Activated CD4-positive, alpha-beta memory T cell treated with anti-CD3 and anti-CD28 coated beads, Interleukin-2, amount 10 ng/mL, durations not matched to agents 7 days and 5 days (primary cell): ENCODE measurements around the gene AZU1. TPM values are rescaled to one million over a fixed set of nuclear protein-coding genes. Genes with fewer than 3 reads are reported as not detected.
"Not testable (repeated sequence)": the region's sequence is repeated elsewhere in the genome, so short reads cannot be mapped to it uniquely, and the experiment has no call there.

Source experiments
- CTCF ChIA-PET: fragments of 350-600 bp; sonication (Branson Sonifier 250); formaldehyde crosslinking; loops from one replicate; lab custom pipeline; 2021; ENCODE audit warnings: antibody characterized with exemption, inconsistent platforms; lab: Charles Lee
- POLR2A ChIA-PET: fragments of 350-600 bp; sonication (Branson Sonifier 250); formaldehyde crosslinking; loops from one replicate; lab custom pipeline; 2021; ENCODE audit warnings: antibody characterized with exemption; lab: Charles Lee
- DNase-seq: peaks from one replicate; pipeline ENCODE4 v3.0.0-alpha.2; 2020
- H3K27ac Mint-ChIP-seq: one replicate; pipeline ENCODE4 v1.8.0; 2021; ENCODE audit warnings: mild to moderate bottlenecking, mixed read lengths
- H3K27me3 Mint-ChIP-seq: one replicate; pipeline ENCODE4 v1.8.0; 2021; ENCODE audit warnings: mixed read lengths
- H3K36me3 Mint-ChIP-seq: one replicate; pipeline ENCODE4 v1.8.0; 2021; ENCODE audit warnings: low read depth, mixed read lengths
- H3K4me1 Mint-ChIP-seq: one replicate; pipeline ENCODE4 v1.8.0; 2021; ENCODE audit warnings: mixed read lengths
- H3K4me3 Mint-ChIP-seq: one replicate; pipeline ENCODE4 v1.8.0; 2021; ENCODE audit warnings: mild to moderate bottlenecking, mixed read lengths
- H3K9me3 Mint-ChIP-seq: one replicate; pipeline ENCODE4 v1.8.0; 2021; ENCODE audit warnings: mixed read lengths
- total RNA-seq, 2 experiments: library from RNA; stranded (reverse); gene quantifications; one replicate each; pipeline ENCODE4 v1.2.3, GENCODE V29; 2021

The AZU1 gene
- total RNA-seq, 2 experiments from 2014 or later: not detected

DNA sequence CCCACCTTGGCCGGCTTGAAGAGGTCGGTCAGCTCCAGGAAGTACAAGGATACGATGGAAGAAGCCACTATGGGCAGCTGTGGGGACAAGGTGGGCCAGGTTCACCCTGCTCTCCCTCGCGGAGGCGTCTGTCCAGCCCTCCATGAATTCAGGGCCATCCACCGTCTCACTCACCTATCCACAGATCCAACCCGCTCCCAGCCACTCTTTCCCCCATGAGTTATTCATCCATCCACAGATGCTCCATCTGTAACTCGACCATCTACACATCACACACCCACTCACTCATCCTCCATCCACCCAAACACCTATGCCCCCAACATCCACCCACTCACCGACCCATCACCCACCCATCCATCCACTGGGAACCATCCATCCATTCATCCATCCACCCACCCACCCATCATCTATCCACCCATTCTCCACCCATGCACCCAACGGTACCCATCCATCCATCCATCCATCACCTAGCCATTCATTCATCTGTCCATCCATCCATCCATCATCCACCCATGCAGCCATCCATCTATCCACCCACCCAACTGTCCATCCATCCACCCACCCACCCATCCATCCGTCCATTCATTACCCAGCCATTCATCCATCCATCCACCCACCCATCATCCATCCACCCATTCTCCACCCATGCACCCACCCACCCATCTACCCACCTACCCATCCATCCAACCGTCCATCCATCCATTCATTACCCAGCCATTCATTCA lies 11.7 kb upstream of the AZU1 start:
- Mint-ChIP-seq H3K9me3 (no peaks in the 10 kb centered on the region), H3K36me3 (peaks cover 33% of the 10 kb centered on the region), H3K27ac (no peak overlapping the region), H3K4me1 (no peaks in the 10 kb centered on the region), H3K27me3 (peaks cover 8% of the 10 kb centered on the region), H3K4me3 (no peak overlapping the region)
- POLR2A ChIA-PET: interaction anchor here (0.9 to 2.6 kb wide), 3 partner anchors 13 to 19 kb away, joined by 3 to 9 read pairs (median 5); no protein-coding TSS in a partner anchor
- DNase-seq: no peak
- CTCF ChIA-PET: no interaction called here

DNA sequence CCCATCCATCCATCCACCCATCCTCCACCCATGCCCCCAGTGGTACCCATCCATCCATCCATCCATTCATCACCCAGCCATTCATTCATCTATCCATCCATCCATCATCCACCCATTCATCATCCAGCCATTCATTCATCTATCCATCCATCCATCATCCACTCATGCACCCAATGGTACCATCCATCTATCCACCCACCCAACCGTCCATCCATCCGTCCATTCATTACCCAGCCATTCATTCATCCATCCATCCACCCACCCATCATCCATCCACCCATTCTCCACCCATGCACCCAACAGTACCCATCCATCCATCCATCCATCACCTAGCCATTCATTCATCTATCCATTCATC lies 11.2 kb upstream of the AZU1 start:
- CTCF ChIA-PET: no interaction called here

DNA sequence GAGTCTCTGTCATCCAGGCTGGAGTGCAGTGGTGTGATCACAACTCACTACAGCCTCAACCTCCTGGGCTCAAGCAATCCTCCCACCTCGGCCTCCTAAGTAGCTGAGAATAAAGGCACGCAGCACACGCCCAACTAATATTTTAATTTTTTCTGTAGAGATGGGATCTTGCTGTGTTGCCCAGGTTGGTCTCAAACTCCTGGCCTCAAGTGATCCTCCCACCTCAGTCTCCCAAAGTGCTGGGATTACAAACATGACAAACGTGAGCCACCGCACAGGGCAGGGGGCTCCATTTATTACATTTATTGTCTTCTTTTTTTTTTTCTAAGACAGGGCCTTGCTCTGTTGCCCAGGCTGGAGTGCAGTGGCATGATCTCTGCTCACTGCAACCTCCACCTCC lies 7.4 kb upstream of the AZU1 start:
- H3K27ac Mint-ChIP-seq, DNase-seq, H3K4me3 Mint-ChIP-seq, CTCF ChIA-PET, H3K9me3 Mint-ChIP-seq, H3K4me1 Mint-ChIP-seq: not testable (repeated sequence)
- H3K27me3 Mint-ChIP-seq: peaks cover 24% of the 10 kb centered on the region
- peaks cover 10% of the 10 kb centered on the region for H3K36me3 Mint-ChIP-seq
- POLR2A ChIA-PET: interaction anchor here (1.3 kb wide), 1 partner anchor 17 kb away, joined by 4 read pairs; no protein-coding TSS in a partner anchor

More for the DNA sequence above, 11.2 kb upstream of the AZU1 start:
- Mint-ChIP-seq H3K9me3 (no peaks in the 10 kb centered on the region), H3K27me3 (peaks cover 10% of the 10 kb centered on the region), H3K36me3 (peaks cover 30% of the 10 kb centered on the region), H3K27ac (no peak overlapping the region), H3K4me3 (no peak overlapping the region), H3K4me1 (no peaks in the 10 kb centered on the region)
- POLR2A ChIA-PET: no interaction called here
- no peak for DNase-seq

DNA sequence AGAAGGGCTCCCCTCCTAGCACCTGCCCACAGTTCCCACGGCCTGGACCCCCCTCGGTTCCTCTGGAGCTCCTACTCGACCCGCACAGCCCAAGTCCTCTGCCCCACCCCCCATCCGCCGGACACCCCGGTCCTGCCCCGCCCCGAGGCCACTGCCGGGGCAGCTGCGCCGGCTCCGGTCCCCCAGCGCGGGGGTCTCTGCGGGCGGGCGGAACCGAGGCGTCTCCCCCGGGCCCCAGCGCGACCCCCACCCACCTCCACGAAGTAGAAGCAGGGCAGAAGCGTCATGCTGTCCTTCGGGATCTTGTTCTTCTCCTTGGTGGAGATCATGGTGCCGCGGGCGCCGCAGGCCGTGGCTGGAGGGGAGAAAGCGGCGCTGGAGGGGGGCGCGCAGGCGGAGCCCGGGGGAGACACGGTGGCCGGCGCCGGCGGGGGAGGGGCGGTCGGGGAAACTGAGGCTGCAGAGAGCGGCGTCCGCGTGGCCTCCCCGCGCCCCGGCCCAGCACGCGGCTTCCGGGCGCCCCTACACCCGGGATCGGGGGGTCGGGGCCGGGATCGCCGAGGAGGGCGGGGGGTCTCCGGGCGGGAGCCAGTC lies 6.3 kb upstream of the AZU1 start:
- no peaks in the 10 kb centered on the region for H3K9me3 Mint-ChIP-seq
- CTCF ChIA-PET: no interaction called here
- no peak overlapping the region for H3K4me3 Mint-ChIP-seq
- H3K27ac Mint-ChIP-seq: no peak overlapping the region
- no peaks in the 10 kb centered on the region for H3K4me1 Mint-ChIP-seq
- DNase-seq: no peak
- peaks cover 4% of the 10 kb centered on the region for H3K36me3 Mint-ChIP-seq
- POLR2A ChIA-PET: no interaction called here
- peaks cover 24% of the 10 kb centered on the region for H3K27me3 Mint-ChIP-seq

DNA sequence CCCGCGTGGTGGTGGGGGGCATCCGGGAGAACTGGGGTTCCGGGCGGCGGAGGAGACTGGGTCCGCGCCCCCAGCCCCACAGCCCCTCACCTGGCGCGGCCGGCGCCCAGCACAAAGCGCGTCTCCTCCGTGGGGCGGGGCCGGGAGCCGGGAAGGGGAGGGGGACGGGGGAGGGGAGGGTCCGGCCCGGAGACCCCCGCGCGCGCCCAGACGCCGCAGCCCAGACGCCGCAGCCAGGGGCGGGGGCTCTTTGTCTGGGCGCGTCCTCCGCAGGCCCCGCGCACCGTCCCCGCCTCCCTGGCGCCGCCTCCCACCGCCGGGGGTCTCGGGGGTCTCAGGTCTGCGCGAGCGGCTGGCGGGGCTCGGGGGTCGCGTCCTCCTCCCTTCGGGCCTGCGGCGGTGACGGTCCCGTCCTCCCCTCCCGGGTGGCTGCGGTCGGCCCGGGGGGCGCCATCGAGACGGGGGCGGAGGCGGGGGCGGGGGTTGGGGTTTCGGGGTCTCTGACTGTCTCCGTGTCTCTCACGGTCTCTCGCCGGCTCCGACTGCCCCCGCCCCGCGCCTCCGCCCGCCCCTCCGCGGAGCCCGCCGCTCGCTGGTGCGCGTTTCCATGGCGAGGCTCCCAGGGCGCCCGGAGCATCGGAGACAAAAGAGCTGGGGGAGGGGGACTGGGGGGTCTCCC lies 5.7 kb upstream of the AZU1 start, which contains the start of gene PLPPR3:
PLPPR3 (minus strand) TSS at position 131 of the 679 bp plus-strand sequence. CDS start 396 bp downstream, outside the sequence.
- POLR2A ChIA-PET: no interaction called here
- no peak for DNase-seq
- Mint-ChIP-seq H3K4me1 (no peaks in the 10 kb centered on the region), H3K4me3 (no peak within 1 kb of the TSS), H3K9me3 (no peaks in the 10 kb centered on the region), H3K27me3 (peaks cover 24% of the 10 kb centered on the region), H3K27ac (no peak within 1 kb of the TSS), H3K36me3 (no peaks in the 10 kb centered on the region)
- CTCF ChIA-PET: no interaction called here

DNA sequence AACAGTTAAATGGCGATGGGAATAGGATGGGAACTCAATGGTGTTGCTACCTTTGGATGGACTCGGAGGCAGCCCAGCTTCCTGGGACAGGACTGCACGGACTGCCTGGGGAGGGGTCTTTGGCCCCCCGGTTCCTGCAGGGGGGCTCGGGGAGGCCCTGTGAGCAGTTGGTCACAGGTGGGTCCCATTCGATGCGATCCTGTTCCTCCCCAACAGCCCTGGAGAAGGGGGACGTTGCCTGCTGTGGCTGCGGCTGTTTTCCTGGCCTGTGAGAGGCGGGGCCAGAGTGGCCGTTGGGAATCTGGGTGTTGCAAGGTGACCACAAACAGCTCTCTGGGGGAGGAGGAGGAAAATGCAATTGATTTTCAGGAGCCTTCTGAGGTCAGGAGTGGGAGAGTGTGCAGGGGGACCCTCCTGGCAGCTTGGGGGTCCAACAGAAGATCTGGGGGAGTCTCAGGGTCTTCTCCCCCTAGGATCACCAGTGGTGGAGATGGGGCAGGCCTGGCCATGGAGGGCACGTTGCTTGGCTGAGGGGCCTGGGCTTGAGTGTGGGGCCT lies 4.0 kb upstream of the AZU1 start:
- Mint-ChIP-seq H3K9me3 (no peaks in the 10 kb centered on the region), H3K4me3 (no peak overlapping the region), H3K27me3 (peaks cover 24% of the 10 kb centered on the region), H3K27ac (no peak overlapping the region), H3K36me3 (no peaks in the 10 kb centered on the region), H3K4me1 (no peaks in the 10 kb centered on the region)
- DNase-seq: no peak
- ChIA-PET CTCF (no interaction called here), POLR2A (no interaction called here)

DNA sequence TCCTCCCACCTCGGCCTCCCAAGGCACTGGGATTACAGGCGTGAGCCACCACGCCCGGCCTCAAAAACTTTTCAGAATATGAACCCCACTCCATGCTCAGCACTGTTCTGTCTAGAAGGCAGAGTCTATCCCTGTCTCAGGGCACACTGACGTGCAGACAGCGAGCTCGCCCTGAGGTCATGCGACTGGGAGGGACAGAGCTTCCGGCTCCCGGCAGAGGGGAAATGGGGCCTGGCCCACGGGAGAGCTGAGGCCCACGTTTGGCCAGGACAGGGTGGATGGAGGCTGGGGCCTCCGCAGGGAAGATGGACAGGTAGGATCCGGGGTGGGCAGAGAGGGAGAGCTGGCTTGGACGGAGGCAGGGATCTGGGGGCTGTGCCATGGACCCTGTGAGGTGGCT lies 2.8 kb upstream of the AZU1 start:
- no peaks in the 10 kb centered on the region for H3K9me3 Mint-ChIP-seq
- H3K4me1 Mint-ChIP-seq: no peaks in the 10 kb centered on the region
- H3K27ac Mint-ChIP-seq: no peak overlapping the region
- POLR2A ChIA-PET: no interaction called here
- DNase-seq: no peak
- no peak overlapping the region for H3K4me3 Mint-ChIP-seq
- CTCF ChIA-PET: no interaction called here
- no peaks in the 10 kb centered on the region for H3K36me3 Mint-ChIP-seq
- peaks cover 20% of the 10 kb centered on the region for H3K27me3 Mint-ChIP-seq

DNA sequence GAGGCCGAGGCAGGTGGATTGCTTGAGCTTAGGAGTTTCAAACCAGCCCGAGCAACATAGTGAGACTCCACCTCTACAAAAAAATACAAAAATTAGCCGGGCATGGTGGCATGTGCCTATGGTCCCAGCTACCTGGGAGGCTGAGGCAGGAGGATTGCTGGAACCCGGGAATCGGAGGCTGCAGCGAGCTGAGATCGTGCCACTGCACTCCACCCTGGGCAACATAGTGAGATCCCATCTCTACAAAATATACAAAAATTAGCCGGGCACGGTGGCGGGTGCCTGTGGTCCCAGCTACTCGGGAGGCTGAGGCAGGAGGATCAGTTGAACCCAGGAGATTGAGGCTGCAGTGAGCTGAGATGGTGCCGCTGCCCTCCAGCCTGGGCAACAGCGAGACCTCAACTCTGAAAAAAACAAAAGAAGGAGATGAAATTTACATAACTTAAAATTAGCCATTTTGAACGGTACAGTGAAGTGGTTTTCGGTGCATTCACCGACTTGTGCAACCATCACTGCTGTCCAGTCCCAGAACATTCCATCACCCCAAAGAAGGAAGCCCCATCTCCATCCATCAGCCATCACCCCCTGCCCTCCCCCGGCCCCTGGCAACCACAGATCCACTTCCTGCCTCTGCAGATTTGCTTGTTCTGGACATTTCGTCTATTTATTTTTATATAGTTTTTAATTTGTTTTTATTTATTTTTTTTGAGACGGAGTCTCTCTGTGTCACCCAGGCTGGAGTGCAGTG lies 1.6 kb upstream of the AZU1 start:
- ChIA-PET CTCF (interaction anchor here (0.6 kb wide), 1 partner anchor 16 kb away, joined by 4 read pairs; no protein-coding TSS in a partner anchor), POLR2A (no interaction called here)
- no peaks in the 10 kb centered on the region for H3K9me3 Mint-ChIP-seq
- no peak for DNase-seq
- H3K4me1 Mint-ChIP-seq: no peaks in the 10 kb centered on the region
- H3K36me3 Mint-ChIP-seq: no peaks in the 10 kb centered on the region
- peaks cover 15% of the 10 kb centered on the region for H3K27me3 Mint-ChIP-seq
- no peak overlapping the region for H3K27ac Mint-ChIP-seq
- H3K4me3 Mint-ChIP-seq: no peak overlapping the region

DNA sequence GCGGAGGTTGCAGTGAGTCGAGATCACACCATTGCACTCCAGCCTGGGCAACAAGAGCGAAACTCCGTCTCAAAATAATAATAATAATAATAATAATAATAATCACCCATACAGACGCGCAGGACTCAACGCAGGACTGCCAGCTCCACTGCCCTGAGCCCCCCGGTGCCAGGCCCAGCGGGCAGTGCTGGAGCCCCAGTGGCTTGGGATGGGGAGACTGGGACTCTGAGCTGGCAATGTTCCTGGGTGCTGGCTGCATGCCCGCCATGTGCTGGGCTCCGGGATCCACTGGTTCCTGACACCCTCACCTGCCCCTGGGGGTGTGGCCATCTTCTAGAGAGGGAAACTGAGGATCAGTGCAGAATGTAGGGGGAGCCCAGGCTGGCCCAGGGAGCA lies 325 bp upstream of the AZU1 start:
- Mint-ChIP-seq H3K9me3 (no peaks in the 10 kb centered on the region), H3K36me3 (no peaks in the 10 kb centered on the region), H3K27ac (no peak overlapping the region), H3K4me3 (no peak overlapping the region), H3K27me3 (peaks cover 14% of the 10 kb centered on the region), H3K4me1 (no peaks in the 10 kb centered on the region)
- DNase-seq: no peak
- ChIA-PET CTCF (no interaction called here), POLR2A (no interaction called here)

DNA sequence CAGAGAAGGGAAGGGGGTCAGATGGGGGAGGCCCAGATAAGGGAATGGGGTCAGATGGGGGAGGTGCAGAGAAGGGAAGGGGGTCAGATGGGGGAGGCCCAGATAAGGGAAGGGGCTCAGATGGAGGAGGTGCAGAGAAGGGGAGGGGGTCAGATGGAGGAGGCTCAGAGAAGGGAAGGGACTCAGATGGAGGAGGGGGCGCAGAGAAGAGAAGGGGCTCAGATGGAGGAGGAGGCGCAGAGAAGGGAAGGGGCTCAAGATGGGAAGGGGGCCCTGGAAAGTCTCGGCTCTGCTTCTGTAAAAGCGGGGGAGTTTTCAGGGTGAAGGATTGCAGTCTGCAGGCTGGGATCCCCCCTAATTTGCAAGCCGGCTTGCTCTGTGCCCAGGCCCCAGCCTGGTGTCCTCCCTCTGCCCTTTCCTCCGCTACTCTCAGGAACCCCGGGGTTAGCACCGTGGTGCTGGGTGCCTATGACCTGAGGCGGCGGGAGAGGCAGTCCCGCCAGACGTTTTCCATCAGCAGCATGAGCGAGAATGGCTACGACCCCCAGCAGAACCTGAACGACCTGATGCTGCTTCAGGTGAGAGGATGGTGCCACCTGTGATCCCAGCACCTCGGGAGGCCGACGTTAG lies 1.6 kb downstream of the AZU1 start:
- H3K36me3 Mint-ChIP-seq: no peaks in the 10 kb centered on the region
- peaks cover 3% of the 10 kb centered on the region for H3K27me3 Mint-ChIP-seq
- H3K4me1 Mint-ChIP-seq: no peaks in the 10 kb centered on the region
- H3K9me3 Mint-ChIP-seq: no peaks in the 10 kb centered on the region
- DNase-seq: no peak
- POLR2A ChIA-PET: no interaction called here
- H3K27ac Mint-ChIP-seq: no peak overlapping the region
- no peak overlapping the region for H3K4me3 Mint-ChIP-seq
- CTCF ChIA-PET: no interaction called here

DNA sequence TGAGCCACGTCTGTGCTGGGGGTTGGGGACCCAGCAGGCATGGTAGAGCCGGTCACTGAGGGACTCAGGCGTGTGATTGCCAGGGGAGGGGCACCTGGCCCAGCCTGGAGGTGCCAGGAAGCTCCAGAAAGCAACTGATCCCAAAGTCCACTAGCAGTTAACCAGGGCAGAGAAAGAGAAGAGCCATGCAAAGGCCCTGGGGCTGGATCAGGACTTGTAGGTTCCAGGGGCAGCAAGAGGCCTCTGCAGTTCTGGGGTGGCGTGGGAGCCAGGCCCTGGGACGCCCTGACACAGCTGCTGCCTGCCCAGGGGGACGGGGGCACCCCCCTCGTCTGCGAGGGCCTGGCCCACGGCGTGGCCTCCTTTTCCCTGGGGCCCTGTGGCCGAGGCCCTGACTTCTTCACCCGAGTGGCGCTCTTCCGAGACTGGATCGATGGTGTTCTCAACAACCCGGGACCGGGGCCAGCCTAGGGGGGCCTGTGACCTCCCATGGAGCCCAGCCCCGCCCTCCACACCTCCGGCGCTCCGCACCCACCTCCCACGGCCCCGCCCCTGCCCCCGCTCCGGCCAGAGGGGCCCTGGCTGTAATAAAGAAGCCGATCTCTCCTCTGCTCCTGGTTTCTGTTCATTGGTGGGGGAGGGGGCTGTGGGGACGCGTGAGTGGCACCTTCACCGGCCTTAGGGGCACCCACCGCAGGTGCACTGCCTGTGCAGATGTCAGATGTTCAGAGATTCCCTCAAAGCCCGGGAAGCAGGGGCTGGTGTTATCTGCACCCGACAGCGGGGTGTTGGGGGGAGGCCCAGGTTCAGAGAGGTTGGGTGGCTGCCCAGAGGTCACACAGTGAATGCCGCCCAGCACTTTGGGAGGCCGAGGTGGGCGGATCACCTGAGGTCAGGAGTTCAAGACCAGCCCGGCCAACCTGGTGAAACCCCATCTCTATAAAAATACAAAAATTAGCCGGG lies 4.1 kb downstream of the AZU1 start:
- H3K9me3 Mint-ChIP-seq: no peaks in the 10 kb centered on the region
- no peak overlapping the region for H3K27ac Mint-ChIP-seq
- H3K27me3 Mint-ChIP-seq: peaks cover 4% of the 10 kb centered on the region
- no peaks in the 10 kb centered on the region for H3K4me1 Mint-ChIP-seq
- no peak overlapping the region for H3K4me3 Mint-ChIP-seq
- no peaks in the 10 kb centered on the region for H3K36me3 Mint-ChIP-seq
- POLR2A ChIA-PET: no interaction called here
- CTCF ChIA-PET: no interaction called here
- DNase-seq: no peak

DNA sequence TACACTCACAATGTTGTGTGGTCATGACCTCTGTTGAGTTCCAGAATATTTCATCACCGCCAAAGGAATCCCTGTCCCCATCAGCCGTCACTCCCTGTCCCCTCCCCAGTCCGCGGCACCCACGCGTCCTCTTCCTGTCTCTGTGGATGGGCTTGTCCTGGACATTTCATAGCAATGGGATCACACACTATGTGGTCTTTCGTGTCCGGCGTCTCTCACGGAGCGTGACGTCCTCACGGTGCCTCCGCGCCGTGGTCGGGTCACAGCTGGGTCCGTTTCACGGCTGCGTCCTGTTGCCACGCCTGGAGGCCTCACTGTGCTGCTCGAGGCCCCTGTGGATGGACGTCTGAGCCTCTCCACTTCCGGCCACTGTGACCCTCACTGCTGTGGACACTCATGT lies 6.6 kb downstream of the AZU1 start:
- no peak for DNase-seq
- Mint-ChIP-seq H3K27me3 (peaks cover 4% of the 10 kb centered on the region), H3K4me3 (no peak overlapping the region), H3K4me1 (no peaks in the 10 kb centered on the region), H3K36me3 (no peaks in the 10 kb centered on the region), H3K9me3 (no peaks in the 10 kb centered on the region), H3K27ac (no peak overlapping the region)
- ChIA-PET CTCF (no interaction called here), POLR2A (no interaction called here)
